Karpas-422 (cell line): Measurements from ENCODE around the gene ADAM15. TPM values are rescaled to one million over a fixed set of nuclear protein-coding genes. Genes with fewer than 3 reads are reported as not detected.

Source experiments
- DNase-seq: peaks from one replicate; pipeline ENCODE4 v3.0.0-alpha.2; 2015
- H2AFZ ChIP-seq: fragments of 200-600 bp; sonication (generic); 2 replicates; pipeline ENCODE4 v1.6.1; 2014; ENCODE audit warnings: antibody characterized with exemption, low read length, mixed read lengths
- H3K27ac ChIP-seq: fragments of 200-600 bp; sonication (generic); 2 replicates; pipeline ENCODE4 v1.5.1; 2014; ENCODE audit warnings: mild to moderate bottlenecking, low read length, moderate library complexity
- H3K27me3 ChIP-seq: fragments of 200-600 bp; sonication (generic); 2 replicates; pipeline ENCODE4 v1.6.1; 2014; ENCODE audit warnings: low read length, mixed read lengths
- H3K36me3 ChIP-seq: fragments of 200-600 bp; sonication (generic); 2 replicates; pipeline ENCODE4 v1.6.1; 2014; ENCODE audit warnings: low read length, mixed read lengths; ENCODE audit not compliant: insufficient read depth
- H3K4me1 ChIP-seq: fragments of 200-600 bp; sonication (generic); 2 replicates; pipeline ENCODE4 v1.6.1; 2014; ENCODE audit warnings: mild to moderate bottlenecking, low read length, mixed read lengths
- H3K4me2 ChIP-seq: fragments of 200-600 bp; sonication (generic); 2 replicates; pipeline ENCODE4 v1.6.1; 2014; ENCODE audit warnings: low read length, low read depth, mild to moderate bottlenecking; ENCODE audit not compliant: poor library complexity, severe bottlenecking
- H3K4me3 ChIP-seq: fragments of 200-600 bp; sonication (generic); 2 replicates; pipeline ENCODE4 v1.5.1; 2014; ENCODE audit warnings: mild to moderate bottlenecking, antibody characterized with exemption, low read length, mixed read lengths
- H3K79me2 ChIP-seq: fragments of 200-600 bp; sonication (generic); 2 replicates; pipeline ENCODE4 v1.6.1; 2014; ENCODE audit warnings: mild to moderate bottlenecking, low read length, mixed read lengths
- H3K9ac ChIP-seq: fragments of 200-600 bp; sonication (generic); 2 replicates; pipeline ENCODE4 v1.6.0; 2014; ENCODE audit warnings: low read length
- H3K9me2 ChIP-seq: fragments of 200-600 bp; sonication (generic), shearing (Covaris generic); replicated peaks from 2 replicates; pipeline ENCODE4 v1.6.0; 2014; ENCODE audit warnings: mild to moderate bottlenecking, low read length, moderate library complexity; ENCODE audit not compliant: insufficient read depth
- H3K9me3 ChIP-seq: fragments of 300-700, 200-600 bp; sonication (generic); 2 replicates; pipeline ENCODE4 v1.6.1; 2014; ENCODE audit warnings: low read length, mixed read lengths
- H4K20me1 ChIP-seq: fragments of 200-600 bp; sonication (generic); 2 replicates; pipeline ENCODE4 v1.6.1; 2014; ENCODE audit warnings: mild to moderate bottlenecking, antibody characterized with exemption, low read length, low read depth; ENCODE audit not compliant: insufficient read depth
- total RNA-seq: library from RNA; depleted of rRNA; stranded (reverse); fragments of >200 nt; shearing (Covaris generic); gene quantifications from 2 replicates; pipeline ENCODE4 v1.2.3, GENCODE V29; 2014; ENCODE audit warnings: low replicate concordance

The ADAM15 gene
- total RNA-seq, 1 experiment from 2014 or later, result 33.6 TPM

GRCh38 chr1:155030899-155031298 is 20.2 kb upstream of the ADAM15 start:
- H3K4me3 ChIP-seq, result no peak overlapping the region
- H2AFZ ChIP-seq, result no peak overlapping the region
- H4K20me1 ChIP-seq, result no peaks in the 10 kb centered on the region
- no peak overlapping the region for H3K27ac ChIP-seq
- H3K36me3 ChIP-seq, result no peaks in the 10 kb centered on the region
- H3K9me2 ChIP-seq, result no peaks in the 10 kb centered on the region
- H3K4me1 ChIP-seq, result no peaks in the 10 kb centered on the region
- no peak overlapping the region for H3K4me2 ChIP-seq
- DNase-seq, result no peak
- H3K79me2 ChIP-seq, result no peaks in the 10 kb centered on the region
- H3K9me3 ChIP-seq, result no peaks in the 10 kb centered on the region
- no peaks in the 10 kb centered on the region for H3K27me3 ChIP-seq
- H3K9ac ChIP-seq, result no peak overlapping the region

- no peak overlapping the region for H2AFZ ChIP-seq
- DNase-seq, result no peak
- H3K9ac ChIP-seq, result no peak overlapping the region
- no peak overlapping the region for H3K4me3 ChIP-seq
- H3K27me3 ChIP-seq, result no peaks in the 10 kb centered on the region
- no peaks in the 10 kb centered on the region for H3K9me3 ChIP-seq
- H3K27ac ChIP-seq, result no peak overlapping the region
- no peaks in the 10 kb centered on the region for H4K20me1 ChIP-seq
- H3K4me2 ChIP-seq, result no peak overlapping the region
- H3K79me2 ChIP-seq, result no peaks in the 10 kb centered on the region
- no peaks in the 10 kb centered on the region for H3K36me3 ChIP-seq
- H3K4me1 ChIP-seq, result no peaks in the 10 kb centered on the region
- no peaks in the 10 kb centered on the region for H3K9me2 ChIP-seq
These were observed 18.2 kb upstream of the ADAM15 start for GRCh38 chr1:155032886-155033285.

- no peaks in the 10 kb centered on the region for H3K79me2 ChIP-seq
- no peaks in the 10 kb centered on the region for H3K4me1 ChIP-seq
- H3K36me3 ChIP-seq, result no peaks in the 10 kb centered on the region
- no peaks in the 10 kb centered on the region for H3K9me2 ChIP-seq
- H3K9me3 ChIP-seq, result no peaks in the 10 kb centered on the region
- no peak within 1 kb of the TSS for H3K4me3 ChIP-seq
- H3K27ac ChIP-seq, result no peak within 1 kb of the TSS
- no peak for DNase-seq
- H4K20me1 ChIP-seq, result no peaks in the 10 kb centered on the region
- H3K4me2 ChIP-seq, result no peak within 1 kb of the TSS
- H3K27me3 ChIP-seq, result no peaks in the 10 kb centered on the region
- no peak within 1 kb of the TSS for H2AFZ ChIP-seq
- H3K9ac ChIP-seq, result no peak within 1 kb of the TSS
These were observed 17.6 kb upstream of the ADAM15 start, which contains the start of the genes DCST1 and DCST2 for GRCh38 chr1:155033524-155033923. DCST1 (plus strand) TSS chr1:155033824; CDS start chr1:155034037, 213 bp downstream. DCST2 (minus strand) TSS chr1:155033781; CDS start chr1:155033701, 80 bp downstream.

GRCh38 chr1:155034318-155035208 is 16.6 kb upstream of the ADAM15 start:
- Histone ChIP-seq H3K4me2 (no peak overlapping the region), H3K27ac (no peak overlapping the region), H3K9me2 (no peaks in the 10 kb centered on the region), H3K9ac (no peak overlapping the region), H3K4me1 (no peaks in the 10 kb centered on the region), H3K79me2 (no peaks in the 10 kb centered on the region), H2AFZ (no peak overlapping the region), H4K20me1 (no peaks in the 10 kb centered on the region), H3K27me3 (no peaks in the 10 kb centered on the region), H3K9me3 (no peaks in the 10 kb centered on the region), H3K4me3 (no peak overlapping the region), H3K36me3 (no peaks in the 10 kb centered on the region)
- no peak for DNase-seq

- Histone ChIP-seq H3K9me3 (no peaks in the 10 kb centered on the region), H2AFZ (no peak overlapping the region), H3K9ac (no peak overlapping the region), H3K4me2 (no peak overlapping the region), H3K4me1 (no peaks in the 10 kb centered on the region), H4K20me1 (no peaks in the 10 kb centered on the region), H3K9me2 (no peaks in the 10 kb centered on the region), H3K27me3 (no peaks in the 10 kb centered on the region), H3K36me3 (no peaks in the 10 kb centered on the region), H3K27ac (no peak overlapping the region), H3K79me2 (no peaks in the 10 kb centered on the region), H3K4me3 (no peak overlapping the region)
- no peak for DNase-seq
These were observed 15.2 kb upstream of the ADAM15 start for GRCh38 chr1:155035936-155036335.

GRCh38 chr1:155037043-155037442 is 14.1 kb upstream of the ADAM15 start:
- no peak overlapping the region for H3K4me3 ChIP-seq
- H3K4me1 ChIP-seq, result no peaks in the 10 kb centered on the region
- DNase-seq, result no peak
- no peaks in the 10 kb centered on the region for H3K27me3 ChIP-seq
- H3K9me2 ChIP-seq, result no peaks in the 10 kb centered on the region
- no peaks in the 10 kb centered on the region for H4K20me1 ChIP-seq
- H3K4me2 ChIP-seq, result no peak overlapping the region
- H3K27ac ChIP-seq, result no peak overlapping the region
- no peaks in the 10 kb centered on the region for H3K36me3 ChIP-seq
- no peaks in the 10 kb centered on the region for H3K9me3 ChIP-seq
- H3K9ac ChIP-seq, result no peak overlapping the region
- H2AFZ ChIP-seq, result no peak overlapping the region
- no peaks in the 10 kb centered on the region for H3K79me2 ChIP-seq

GRCh38 chr1:155037851-155038441 is 13.2 kb upstream of the ADAM15 start:
- no peak for DNase-seq
- Histone ChIP-seq H2AFZ (no peak overlapping the region), H3K27ac (no peak overlapping the region), H3K9me3 (no peaks in the 10 kb centered on the region), H3K79me2 (no peaks in the 10 kb centered on the region), H3K27me3 (no peaks in the 10 kb centered on the region), H3K4me3 (no peak overlapping the region), H3K9ac (no peak overlapping the region), H3K9me2 (no peaks in the 10 kb centered on the region), H4K20me1 (no peaks in the 10 kb centered on the region), H3K36me3 (no peaks in the 10 kb centered on the region), H3K4me1 (no peaks in the 10 kb centered on the region), H3K4me2 (no peak overlapping the region)

- H3K9me3 ChIP-seq, result no peaks in the 10 kb centered on the region
- no peak overlapping the region for H2AFZ ChIP-seq
- H3K9me2 ChIP-seq, result no peaks in the 10 kb centered on the region
- no peaks in the 10 kb centered on the region for H3K4me1 ChIP-seq
- no peak overlapping the region for H3K4me2 ChIP-seq
- no peaks in the 10 kb centered on the region for H3K79me2 ChIP-seq
- no peak overlapping the region for H3K9ac ChIP-seq
- no peaks in the 10 kb centered on the region for H3K36me3 ChIP-seq
- DNase-seq, result no peak
- H3K27ac ChIP-seq, result no peak overlapping the region
- H3K27me3 ChIP-seq, result no peaks in the 10 kb centered on the region
- no peaks in the 10 kb centered on the region for H4K20me1 ChIP-seq
- no peak overlapping the region for H3K4me3 ChIP-seq
These were observed 12.4 kb upstream of the ADAM15 start for GRCh38 chr1:155038602-155039307.
